Measurements from ENCODE around the gene PPM1D. TPM values are rescaled to one million over a fixed set of nuclear protein-coding genes. Genes with fewer than 3 reads are reported as not detected.

The PPM1D gene
- total and polyA plus RNA-seq, 2 experiments from 2014 or later: 18.3 to 18.6 TPM

DNA sequence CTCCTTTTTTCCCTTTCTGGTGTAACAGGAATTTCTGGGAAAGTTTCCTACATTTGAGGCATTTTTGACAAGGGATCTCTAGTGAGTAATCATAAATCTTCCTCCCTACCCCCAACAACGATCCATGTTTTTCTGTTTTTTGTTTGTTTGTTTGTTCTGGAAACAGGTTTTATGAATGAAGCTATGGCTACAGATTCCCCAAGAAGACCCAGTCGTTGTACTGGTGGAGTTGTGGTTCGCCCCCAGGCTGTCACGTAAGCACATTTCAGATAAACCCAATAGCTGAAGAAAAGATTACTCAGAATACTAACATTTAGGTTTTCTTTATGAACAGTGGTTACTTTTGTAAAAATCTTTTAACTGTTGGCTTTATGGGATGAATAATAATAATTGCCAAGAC is 79.3 kb downstream of the PPM1D start:
- 78% methylated on average over 4 of the region's 4 CpGs for WGBS (ENCODE audit: low lambda C conversion rate, missing lambda C conversion rate)
- no peaks in the 10 kb centered on the region for H3K36me3 ChIP-seq (replicated peaks; ENCODE audit: insufficient read depth, low read depth)
- no peak for DNase-seq (ENCODE audit: low spot score)
- H3K4me2 ChIP-seq: no peak overlapping the region
- H3K4me1 ChIP-seq (ENCODE audit: insufficient read depth): peaks cover 4% of the 10 kb centered on the region
- no peak overlapping the region for H3K4me3 ChIP-seq
- no peaks in the 10 kb centered on the region for H3K27me3 ChIP-seq
- H4K20me1 ChIP-seq (ENCODE audit: insufficient read depth, poor library complexity, severe bottlenecking): no peaks in the 10 kb centered on the region
- H3K27ac ChIP-seq: no peak overlapping the region
- H3K9me3 ChIP-seq (ENCODE audit: low read depth): no peaks in the 10 kb centered on the region
- H2AFZ ChIP-seq: no peak overlapping the region
- no peaks in the 10 kb centered on the region for H3K9me2 ChIP-seq (replicated peaks; ENCODE audit: insufficient read depth)
- TF ChIP-seq EZH2 (IDR thresholded peaks at IDR 0.05; ENCODE audit: borderline replicate concordance) (no peak), CTCF (IDR thresholded peaks at IDR 0.05; ENCODE audit: poor library complexity) (no peak), EZH2phosphoT487 (IDR thresholded peaks at IDR 0.05; ENCODE audit: low read depth, severe bottlenecking, unreplicated experiment) (no peak)
- peaks cover 4% of the 10 kb centered on the region for H3K79me2 ChIP-seq

DNA sequence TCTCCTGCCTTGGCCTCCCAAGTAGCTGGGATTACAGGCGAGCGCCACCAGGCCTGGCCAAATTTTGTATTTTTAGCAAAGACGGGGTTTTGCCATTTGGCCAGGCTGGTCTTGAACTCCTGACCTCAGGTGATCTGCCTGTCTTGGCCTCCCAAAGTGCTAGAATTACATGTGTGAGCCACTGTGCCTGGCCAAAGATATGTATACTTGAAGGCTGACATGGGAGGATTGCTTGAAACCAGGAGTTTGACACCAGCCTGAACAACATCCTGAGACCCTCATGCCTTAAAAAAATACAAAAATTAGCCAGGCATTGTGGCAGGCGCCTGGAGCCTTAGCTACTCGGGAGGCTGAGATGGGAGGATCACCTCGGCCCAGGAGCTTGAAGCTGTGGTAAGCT is 80.8 kb downstream of the PPM1D start:
- H3K9me2 ChIP-seq (replicated peaks; ENCODE audit: insufficient read depth): no peaks in the 10 kb centered on the region
- no peaks in the 10 kb centered on the region for H3K36me3 ChIP-seq (replicated peaks; ENCODE audit: insufficient read depth, low read depth)
- H3K27ac ChIP-seq: no peak overlapping the region
- no peak overlapping the region for H3K4me3 ChIP-seq
- peaks cover 4% of the 10 kb centered on the region for H3K4me1 ChIP-seq (ENCODE audit: insufficient read depth)
- WGBS (ENCODE audit: low lambda C conversion rate, missing lambda C conversion rate): 94% methylated on average over 6 of the region's 6 CpGs
- DNase-seq (ENCODE audit: low spot score): no peak
- no peaks in the 10 kb centered on the region for H3K27me3 ChIP-seq
- no peaks in the 10 kb centered on the region for H4K20me1 ChIP-seq (ENCODE audit: insufficient read depth, poor library complexity, severe bottlenecking)
- no peaks in the 10 kb centered on the region for H3K9me3 ChIP-seq (ENCODE audit: low read depth)
- H3K4me2 ChIP-seq: no peak overlapping the region
- peaks cover 4% of the 10 kb centered on the region for H3K79me2 ChIP-seq
- H2AFZ ChIP-seq: no peak overlapping the region
- TF ChIP-seq CTCF (IDR thresholded peaks at IDR 0.05; ENCODE audit: poor library complexity): no peak
- no peak for TF ChIP-seq EZH2phosphoT487 (IDR thresholded peaks at IDR 0.05; ENCODE audit: low read depth, severe bottlenecking, unreplicated experiment)
- no peak for TF ChIP-seq EZH2 (IDR thresholded peaks at IDR 0.05; ENCODE audit: borderline replicate concordance)

DNA sequence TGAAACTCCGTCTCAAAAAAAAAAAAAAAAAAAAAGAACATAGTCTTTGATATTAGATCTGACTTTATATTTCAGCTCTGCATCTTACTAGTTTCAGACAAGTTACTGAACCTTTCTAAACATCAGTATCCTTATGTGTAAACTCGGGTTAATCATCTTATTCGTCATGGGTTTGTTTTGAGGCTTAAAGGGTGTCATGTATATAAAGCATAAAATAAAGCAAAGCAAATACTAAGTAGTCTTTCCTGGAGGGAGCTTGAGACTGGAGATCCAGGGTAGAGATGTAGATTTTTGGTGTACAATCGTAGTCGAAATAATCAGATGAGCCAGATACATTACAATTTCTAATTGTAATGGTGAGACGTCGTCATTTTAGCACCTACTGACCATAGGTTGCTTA is 85.4 kb downstream of the PPM1D start:
- Histone ChIP-seq H3K9me2 (replicated peaks; ENCODE audit: insufficient read depth) (no peaks in the 10 kb centered on the region), H3K9me3 (ENCODE audit: low read depth) (no peaks in the 10 kb centered on the region), H3K4me1 (ENCODE audit: insufficient read depth) (no peaks in the 10 kb centered on the region), H3K79me2 (no peaks in the 10 kb centered on the region), H3K4me2 (no peak overlapping the region), H4K20me1 (ENCODE audit: insufficient read depth, poor library complexity, severe bottlenecking) (no peaks in the 10 kb centered on the region), H3K4me3 (no peak overlapping the region), H3K36me3 (replicated peaks; ENCODE audit: insufficient read depth, low read depth) (no peaks in the 10 kb centered on the region), H3K27me3 (no peaks in the 10 kb centered on the region), H2AFZ (no peak overlapping the region), H3K27ac (no peak overlapping the region)
- DNase-seq (ENCODE audit: low spot score): no peak
- WGBS (ENCODE audit: low lambda C conversion rate, missing lambda C conversion rate): 97% methylated on average over 7 of the region's 7 CpGs
- TF ChIP-seq EZH2 (IDR thresholded peaks at IDR 0.05; ENCODE audit: borderline replicate concordance) (no peak), EZH2phosphoT487 (IDR thresholded peaks at IDR 0.05; ENCODE audit: low read depth, severe bottlenecking, unreplicated experiment) (no peak), CTCF (IDR thresholded peaks at IDR 0.05; ENCODE audit: poor library complexity) (no peak)

DNA sequence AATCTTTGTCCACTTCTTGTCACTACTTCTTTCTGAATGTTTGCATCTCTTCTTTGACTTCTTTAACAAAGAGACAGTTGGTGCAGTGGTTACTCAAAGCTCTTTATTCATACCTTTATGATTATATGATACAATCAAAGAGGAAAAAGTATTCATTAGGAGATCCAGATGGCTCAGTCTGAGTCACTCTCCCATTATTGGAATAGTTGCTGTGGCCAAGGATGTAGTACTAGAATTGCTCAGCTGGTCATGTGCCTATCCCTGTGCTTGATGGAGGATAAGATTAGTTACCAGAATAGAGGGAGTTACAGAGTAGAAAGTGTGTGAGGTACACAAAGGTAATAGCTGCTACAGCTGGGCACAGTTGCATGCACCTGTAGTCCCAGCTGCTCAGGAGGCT is 96.0 kb downstream of the PPM1D start:
- Histone ChIP-seq H3K4me1 (ENCODE audit: insufficient read depth) (no peaks in the 10 kb centered on the region), H3K79me2 (no peaks in the 10 kb centered on the region), H3K27ac (no peak overlapping the region), H3K4me2 (no peak overlapping the region), H4K20me1 (ENCODE audit: insufficient read depth, poor library complexity, severe bottlenecking) (no peaks in the 10 kb centered on the region), H3K27me3 (no peaks in the 10 kb centered on the region), H3K9me2 (replicated peaks; ENCODE audit: insufficient read depth) (no peaks in the 10 kb centered on the region), H3K9me3 (ENCODE audit: low read depth) (no peaks in the 10 kb centered on the region), H3K36me3 (replicated peaks; ENCODE audit: insufficient read depth, low read depth) (no peaks in the 10 kb centered on the region), H3K4me3 (no peak overlapping the region), H2AFZ (no peak overlapping the region)
- no peak for DNase-seq (ENCODE audit: low spot score)
- no peak for TF ChIP-seq EZH2 (IDR thresholded peaks at IDR 0.05; ENCODE audit: borderline replicate concordance)
- no peak for TF ChIP-seq CTCF (IDR thresholded peaks at IDR 0.05; ENCODE audit: poor library complexity)
- TF ChIP-seq EZH2phosphoT487 (IDR thresholded peaks at IDR 0.05; ENCODE audit: low read depth, severe bottlenecking, unreplicated experiment): no peak
